ENCODE measurements around the gene MUC4. TPM values are rescaled to one million over a fixed set of nuclear protein-coding genes. Genes with fewer than 3 reads are reported as not detected.

Gene MUC4
- total and polyA plus RNA-seq, 2 of the 4 experiments (the other 2 are of a cell fraction): not detected

- Histone ChIP-seq H3K9me3 (ENCODE audit: control insufficient read depth, insufficient read depth, low read length) (no peaks in the 10 kb centered on the region), H2BK5ac (ENCODE audit: low read depth, low read length, poor library complexity, severe bottlenecking) (no peak overlapping the region), H2AK5ac (ENCODE audit: low read depth, low read length) (no peak overlapping the region), H3K27ac (ENCODE audit: insufficient read depth, low read length) (no peak overlapping the region), H2AFZ (replicated peaks; ENCODE audit: low read length, poor library complexity) (no peak overlapping the region), H3K27me3 (ENCODE audit: control insufficient read depth, insufficient read depth, low read length) (peaks cover 33% of the 10 kb centered on the region), H3K4me1 (ENCODE audit: control insufficient read depth, insufficient read depth, low read length) (no peaks in the 10 kb centered on the region), H4K5ac (ENCODE audit: low read depth, low read length) (no peak overlapping the region), H3K9me1 (ENCODE audit: insufficient read depth, low read length) (no peaks in the 10 kb centered on the region), H3K4ac (ENCODE audit: low read depth, low read length) (no peak overlapping the region), H2AK9ac (replicated peaks; ENCODE audit: low read depth, low read length, poor library complexity) (no peak overlapping the region), H4K8ac (ENCODE audit: low read depth in 2 of 2, low read length in 2 of 2) (no peak overlapping the region), H3K23ac (ENCODE audit: low read depth, low read length) (no peak overlapping the region), H3K4me3 (ENCODE audit: insufficient read depth, low read depth, low read length) (no peak overlapping the region), H3K14ac (replicated peaks; ENCODE audit: low read depth, low read length) (no peak overlapping the region), H3K36me3 (ENCODE audit: control insufficient read depth, insufficient read depth, low read length) (no peaks in the 10 kb centered on the region), H2BK120ac (ENCODE audit: low read depth, low read length) (no peak overlapping the region), H3K18ac (ENCODE audit: low read depth, low read length) (no peak overlapping the region), H3K56ac (ENCODE audit: extremely low read depth, insufficient read depth, low read length) (no peak overlapping the region), H3K9ac (ENCODE audit: low read depth, low read length) (no peak overlapping the region), H2BK15ac (ENCODE audit: low read depth, low read length) (no peak overlapping the region), H4K20me1 (ENCODE audit: insufficient read depth, low read length) (no peaks in the 10 kb centered on the region; the same call in 1 of the 2 replicates), H2BK20ac (ENCODE audit: low read depth, low read length) (no peak overlapping the region), H4K91ac (ENCODE audit: insufficient read depth, low read depth, low read length) (no peak overlapping the region), H3K4me2 (ENCODE audit: low read depth, low read length) (no peak overlapping the region), H3K79me1 (ENCODE audit: low read depth in 1 of 2, low read length in 2 of 2) (no peaks in the 10 kb centered on the region)
- CTCF ChIA-PET: interaction anchor here (0.6 to 0.7 kb wide), 2 partner anchors 11 to 15 kb away, joined by 3 read pairs; no protein-coding TSS in a partner anchor
- no TSS peak for BruUV-seq (replicated peaks)
- no peak for ATAC-seq (ENCODE audit: low read depth)
- 28% methylated on average over 4 of the region's 7 CpGs; no CpG with 5 or more reads in 1 of the 2 experiments for WGBS, 2 experiments (ENCODE audit: extremely low coverage in 2 of 2, insufficient read length in 1 of 2)
- no peak for DNase-seq
- dilution Hi-C loops (cut with HindIII; ENCODE audit: low sequenced_read_pairs, unreplicated experiment) (no loop called here), in situ Hi-C loops (cut with MboI; ENCODE audit: low sequenced_read_pairs) (loop anchor here (5.0 kb wide), 1 partner anchor 110 kb away; no protein-coding TSS in a partner anchor), intact Hi-C loops (cut with micrococcal nuclease) (no loop called here)
- POLR2A ChIA-PET (ENCODE audit: unreplicated experiment): no interaction called here
- TF ChIP-seq NFE2L2 (IDR thresholded peaks at IDR 0.05; ENCODE audit: low read depth, low read length) (no peak), FOS (IDR thresholded peaks at IDR 0.05; ENCODE audit: low read depth, low read length) (no peak), RCOR1 (IDR thresholded peaks at IDR 0.05; ENCODE audit: insufficient replicate concordance, low read length) (no peak), POLR2A (IDR thresholded peaks at IDR 0.05; ENCODE audit: low read depth, low read length) (no peak), BHLHE40 (IDR thresholded peaks at IDR 0.05; ENCODE audit: low read depth, low read length) (no peak), SMC3 (IDR thresholded peaks at IDR 0.05; ENCODE audit: low read depth, low read length) (no peak), CHD1 (IDR thresholded peaks at IDR 0.05; ENCODE audit: low read depth, low read length) (no peak), MAZ (IDR thresholded peaks at IDR 0.05; ENCODE audit: borderline replicate concordance, low read depth, low read length) (no peak), MXI1 (IDR thresholded peaks at IDR 0.05; ENCODE audit: borderline replicate concordance, low read depth, low read length) (no peak), MAFK (IDR thresholded peaks at IDR 0.05; ENCODE audit: low read depth, low read length) (no peak), RFX5 (IDR thresholded peaks at IDR 0.05; ENCODE audit: low read depth, low read length) (no peak), CEBPB (IDR thresholded peaks at IDR 0.05; ENCODE audit: low read depth, low read length) (no peak), RAD21 (IDR thresholded peaks at IDR 0.05; ENCODE audit: low read length) (no peak)
- TF ChIP-seq, protein P1, sequence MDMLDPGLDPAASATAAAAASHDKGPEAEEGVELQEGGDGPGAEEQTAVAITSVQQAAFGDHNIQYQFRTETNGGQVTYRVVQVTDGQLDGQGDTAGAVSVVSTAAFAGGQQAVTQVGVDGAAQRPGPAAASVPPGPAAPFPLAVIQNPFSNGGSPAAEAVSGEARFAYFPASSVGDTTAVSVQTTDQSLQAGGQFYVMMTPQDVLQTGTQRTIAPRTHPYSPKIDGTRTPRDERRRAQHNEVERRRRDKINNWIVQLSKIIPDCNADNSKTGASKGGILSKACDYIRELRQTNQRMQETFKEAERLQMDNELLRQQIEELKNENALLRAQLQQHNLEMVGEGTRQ (IDR thresholded peaks at IDR 0.05; ENCODE audit: low read depth, low read length): no peak
- TF ChIP-seq, protein P2, sequence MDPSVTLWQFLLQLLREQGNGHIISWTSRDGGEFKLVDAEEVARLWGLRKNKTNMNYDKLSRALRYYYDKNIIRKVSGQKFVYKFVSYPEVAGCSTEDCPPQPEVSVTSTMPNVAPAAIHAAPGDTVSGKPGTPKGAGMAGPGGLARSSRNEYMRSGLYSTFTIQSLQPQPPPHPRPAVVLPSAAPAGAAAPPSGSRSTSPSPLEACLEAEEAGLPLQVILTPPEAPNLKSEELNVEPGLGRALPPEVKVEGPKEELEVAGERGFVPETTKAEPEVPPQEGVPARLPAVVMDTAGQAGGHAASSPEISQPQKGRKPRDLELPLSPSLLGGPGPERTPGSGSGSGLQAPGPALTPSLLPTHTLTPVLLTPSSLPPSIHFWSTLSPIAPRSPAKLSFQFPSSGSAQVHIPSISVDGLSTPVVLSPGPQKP (IDR thresholded peaks at IDR 0.05; ENCODE audit: borderline replicate concordance, low read depth, low read length): no peak
- TF ChIP-seq, protein P3, sequence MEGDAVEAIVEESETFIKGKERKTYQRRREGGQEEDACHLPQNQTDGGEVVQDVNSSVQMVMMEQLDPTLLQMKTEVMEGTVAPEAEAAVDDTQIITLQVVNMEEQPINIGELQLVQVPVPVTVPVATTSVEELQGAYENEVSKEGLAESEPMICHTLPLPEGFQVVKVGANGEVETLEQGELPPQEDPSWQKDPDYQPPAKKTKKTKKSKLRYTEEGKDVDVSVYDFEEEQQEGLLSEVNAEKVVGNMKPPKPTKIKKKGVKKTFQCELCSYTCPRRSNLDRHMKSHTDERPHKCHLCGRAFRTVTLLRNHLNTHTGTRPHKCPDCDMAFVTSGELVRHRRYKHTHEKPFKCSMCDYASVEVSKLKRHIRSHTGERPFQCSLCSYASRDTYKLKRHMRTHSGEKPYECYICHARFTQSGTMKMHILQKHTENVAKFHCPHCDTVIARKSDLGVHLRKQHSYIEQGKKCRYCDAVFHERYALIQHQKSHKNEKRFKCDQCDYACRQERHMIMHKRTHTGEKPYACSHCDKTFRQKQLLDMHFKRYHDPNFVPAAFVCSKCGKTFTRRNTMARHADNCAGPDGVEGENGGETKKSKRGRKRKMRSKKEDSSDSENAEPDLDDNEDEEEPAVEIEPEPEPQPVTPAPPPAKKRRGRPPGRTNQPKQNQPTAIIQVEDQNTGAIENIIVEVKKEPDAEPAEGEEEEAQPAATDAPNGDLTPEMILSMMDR (conservative IDR thresholded peaks at IDR 0.05; ENCODE audit: low read depth, low read length): no peak
Measured at GRCh38 chr3:195727606-195728195, 84.0 kb downstream of the MUC4 start.

Measured in IMR-90 (cell line).